A673 (cell line): ENCODE results near the gene CTSD. TPM values are rescaled to one million over a fixed set of nuclear protein-coding genes. Genes with fewer than 3 reads are reported as not detected.

Experiments used
- BruUV-seq: library from RNA; stranded (reverse); fragments of 400-500 nt; replicated peaks from 2 replicates; lab custom pipeline; 2021; lab: Mats Ljungman, UMichigan
- CTCF ChIA-PET: fragments of 300-600 bp; sonication (Branson Sonifier 250); formaldehyde crosslinking; loops from one replicate; lab custom pipeline; 2022; ENCODE audit warnings: antibody characterized with exemption; lab: Charles Lee
- POLR2A ChIA-PET: fragments of 300-600 bp; sonication (Branson Sonifier 250); formaldehyde crosslinking; loops from one replicate; lab custom pipeline; 2022; ENCODE audit warnings: antibody characterized with exemption; ENCODE audit not compliant: low non-redundant PET; lab: Charles Lee
- DNase-seq: peaks from one replicate; pipeline ENCODE4 v3.0.0-alpha.2; 2015; ENCODE audit warnings: low spot score
- H3K27ac ChIP-seq: fragments of 200-600 bp; sonication (generic); 2 replicates; pipeline ENCODE4 v1.5.1; 2016; ENCODE audit warnings: mixed run types, low read depth, mild to moderate bottlenecking, mixed read lengths, antibody characterized with exemption, low read length; ENCODE audit not compliant: poor library complexity, severe bottlenecking
- H3K27me3 ChIP-seq: fragments of 200-600 bp; sonication (generic); replicated peaks from 2 replicates; pipeline ENCODE4 v1.6.1; 2017; ENCODE audit warnings: mixed run types, low read depth, mild to moderate bottlenecking, mixed read lengths, antibody characterized with exemption, low read length; ENCODE audit not compliant: insufficient read depth, poor library complexity
- H3K36me3 ChIP-seq: fragments of 200-600 bp; sonication (generic); 2 replicates; pipeline ENCODE4 v1.6.1; 2016; ENCODE audit warnings: mixed run types, mild to moderate bottlenecking, mixed read lengths, antibody characterized with exemption, low read length; ENCODE audit not compliant: insufficient read depth, poor library complexity, severe bottlenecking
- H3K4me1 ChIP-seq: fragments of 200-600 bp; sonication (generic); 2 replicates; pipeline ENCODE4 v1.6.1; 2017; ENCODE audit warnings: mixed run types, mild to moderate bottlenecking, mixed read lengths, antibody characterized with exemption, low read length; ENCODE audit not compliant: insufficient read depth, poor library complexity, severe bottlenecking
- H3K4me3 ChIP-seq: fragments of 200-600 bp; sonication (generic); 2 replicates; pipeline ENCODE4 v1.5.1; 2016; ENCODE audit warnings: low read depth, mixed run types, mild to moderate bottlenecking, mixed read lengths, low read length; ENCODE audit not compliant: poor library complexity, severe bottlenecking
- H3K9me3 ChIP-seq: fragments of 200-600 bp; sonication (generic); 2 replicates; pipeline ENCODE4 v1.6.1; 2016; ENCODE audit warnings: mixed run types, low read depth, mild to moderate bottlenecking, mixed read lengths, antibody characterized with exemption, low read length; ENCODE audit not compliant: poor library complexity, severe bottlenecking
- EZH2 ChIP-seq: fragments of 200-600 bp; sonication (generic); IDR thresholded peaks from 2 replicates; pipeline ENCODE4 v1.6.1; 2017; ENCODE audit warnings: borderline replicate concordance, low read depth, mild to moderate bottlenecking, mixed read lengths, antibody characterized with exemption, low read length; ENCODE audit not compliant: poor library complexity, severe bottlenecking
- intact Hi-C: fragments of 100-400 bp; cut with micrococcal nuclease; formaldehyde crosslinking; loops from one replicate; pipeline ENCODE4 v1.10.0; 2022; ENCODE audit not compliant: unreplicated experiment
- total RNA-seq: library from RNA; stranded (reverse); gene quantifications from 2 replicates; pipeline ENCODE4 v1.2.3, GENCODE V29; 2021
- TF ChIP-seq, protein P1 (sequence below): fragments of 300-800, 200-600 bp; sonication (generic); conservative IDR thresholded peaks from 2 replicates; pipeline ENCODE4 v1.5.1; 2017; ENCODE audit warnings: low read depth, mild to moderate bottlenecking, antibody characterized with exemption, low read length, moderate library complexity, mixed read lengths

CTSD gene
- total RNA-seq, 1 experiment from 2014 or later = 159 TPM

- H3K36me3 ChIP-seq = no peaks in the 10 kb centered on the region
- intact Hi-C loops = no loop called here
- no peaks in the 10 kb centered on the region for H3K9me3 ChIP-seq
- ChIA-PET POLR2A (no interaction called here), CTCF (no interaction called here)
- H3K27me3 ChIP-seq = no peaks in the 10 kb centered on the region
- H3K4me3 ChIP-seq = no peak overlapping the region
- no peak for DNase-seq
- no TSS peak for BruUV-seq
- H3K27ac ChIP-seq = no peak overlapping the region
- no peaks in the 10 kb centered on the region for H3K4me1 ChIP-seq
- TF ChIP-seq EZH2 = no peak
These were observed 22.2 kb upstream of the CTSD start for GRCh38 chr11:1785749-1786413.

- ChIA-PET POLR2A (no interaction called here), CTCF (no interaction called here)
- intact Hi-C loops = no loop called here
- Histone ChIP-seq H3K36me3 (no peaks in the 10 kb centered on the region), H3K27me3 (no peaks in the 10 kb centered on the region), H3K27ac (no peak overlapping the region), H3K9me3 (no peaks in the 10 kb centered on the region), H3K4me1 (no peaks in the 10 kb centered on the region), H3K4me3 (no peak overlapping the region)
- BruUV-seq = no TSS peak
- DNase-seq = no peak
- TF ChIP-seq, protein P1, sequence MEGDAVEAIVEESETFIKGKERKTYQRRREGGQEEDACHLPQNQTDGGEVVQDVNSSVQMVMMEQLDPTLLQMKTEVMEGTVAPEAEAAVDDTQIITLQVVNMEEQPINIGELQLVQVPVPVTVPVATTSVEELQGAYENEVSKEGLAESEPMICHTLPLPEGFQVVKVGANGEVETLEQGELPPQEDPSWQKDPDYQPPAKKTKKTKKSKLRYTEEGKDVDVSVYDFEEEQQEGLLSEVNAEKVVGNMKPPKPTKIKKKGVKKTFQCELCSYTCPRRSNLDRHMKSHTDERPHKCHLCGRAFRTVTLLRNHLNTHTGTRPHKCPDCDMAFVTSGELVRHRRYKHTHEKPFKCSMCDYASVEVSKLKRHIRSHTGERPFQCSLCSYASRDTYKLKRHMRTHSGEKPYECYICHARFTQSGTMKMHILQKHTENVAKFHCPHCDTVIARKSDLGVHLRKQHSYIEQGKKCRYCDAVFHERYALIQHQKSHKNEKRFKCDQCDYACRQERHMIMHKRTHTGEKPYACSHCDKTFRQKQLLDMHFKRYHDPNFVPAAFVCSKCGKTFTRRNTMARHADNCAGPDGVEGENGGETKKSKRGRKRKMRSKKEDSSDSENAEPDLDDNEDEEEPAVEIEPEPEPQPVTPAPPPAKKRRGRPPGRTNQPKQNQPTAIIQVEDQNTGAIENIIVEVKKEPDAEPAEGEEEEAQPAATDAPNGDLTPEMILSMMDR = no peak
- TF ChIP-seq EZH2 = no peak
These were observed 21.3 kb upstream of the CTSD start for GRCh38 chr11:1784761-1785650.

DNA sequence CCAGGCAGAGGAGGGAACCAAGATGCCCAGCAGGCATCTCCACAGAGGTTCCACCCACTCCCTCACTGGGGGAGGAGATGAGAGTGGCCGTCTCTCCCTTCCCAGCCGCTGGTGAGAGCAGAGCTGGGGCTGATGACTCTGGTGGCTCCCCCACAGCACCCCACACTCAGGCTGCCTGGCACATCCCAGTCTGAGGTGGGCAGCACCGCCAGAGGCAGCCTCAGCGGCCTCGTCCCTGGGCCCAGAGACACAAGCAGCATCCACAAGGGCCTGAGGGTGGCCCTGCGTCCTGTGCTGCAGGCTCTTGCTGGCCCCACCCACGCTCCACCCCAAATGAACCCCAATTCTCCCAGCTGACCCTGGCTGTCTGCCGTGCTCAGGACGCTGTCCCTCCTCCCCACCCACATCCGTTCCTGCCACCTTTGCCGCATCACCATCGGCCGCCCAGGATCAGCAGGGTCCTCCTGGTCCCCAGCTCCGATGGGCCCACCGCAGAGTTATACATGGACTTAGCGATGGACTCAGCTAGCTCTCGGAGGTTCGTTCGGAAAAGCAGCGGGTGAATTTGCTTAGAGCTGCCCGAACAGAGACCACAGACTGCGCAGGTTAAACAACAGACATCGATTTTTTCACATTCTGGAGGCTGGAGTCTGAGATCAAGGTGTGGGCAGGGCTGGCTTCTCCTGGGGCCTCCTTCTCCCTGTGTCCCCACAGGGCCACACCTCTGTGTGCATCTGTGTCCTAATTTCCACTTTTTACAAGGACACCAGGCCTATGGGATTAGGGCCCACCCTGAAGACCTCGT lies 20.2 kb upstream of the CTSD start:
- BruUV-seq = no TSS peak
- Histone ChIP-seq H3K27ac (no peak overlapping the region), H3K4me3 (no peak overlapping the region), H3K36me3 (no peaks in the 10 kb centered on the region), H3K27me3 (no peaks in the 10 kb centered on the region), H3K4me1 (no peaks in the 10 kb centered on the region), H3K9me3 (no peaks in the 10 kb centered on the region)
- no peak for DNase-seq
- POLR2A ChIA-PET = no interaction called here
- intact Hi-C loops = no loop called here
- CTCF ChIA-PET = no interaction called here
- TF ChIP-seq, protein P1 = no peak
- TF ChIP-seq EZH2 = no peak
